Measurements from ENCODE around the gene LHX1. TPM values are rescaled to one million over a fixed set of nuclear protein-coding genes. Genes with fewer than 3 reads are reported as not detected.
A peak's percentile ranks its signal among the peaks of the same experiment; 100 is the strongest.

Gene LHX1
- total RNA-seq, 2 donors from 2014 or later: 85.9 to 259 TPM

GRCh38 chr17:36933512-36934143 is 3.6 kb upstream of the LHX1 start:
- peaks cover 77% of the 10 kb centered on the region for H3K27me3 Mint-ChIP-seq (ENCODE audit: insufficient read depth)
- H3K27ac Mint-ChIP-seq: peak overlapping the region; percentile 86
- H3K4me1 Mint-ChIP-seq: peaks cover 53% of the 10 kb centered on the region
- H3K36me3 Mint-ChIP-seq (ENCODE audit: low read depth): peaks cover 54% of the 10 kb centered on the region
- Histone ChIP-seq H3K9ac (ENCODE audit: extremely low read depth, low read length, poor library complexity, severe bottlenecking) (no peak overlapping the region), H3K27ac (ENCODE audit: low read depth, low read length) (no peak overlapping the region), H3K4me3 (ENCODE audit: low read length) (peak overlapping the region; percentile 99), H3K27me3 (ENCODE audit: control insufficient read depth, insufficient read depth, low read length, poor library complexity, severe bottlenecking) (peaks cover 71% of the 10 kb centered on the region), H3K9me3 (ENCODE audit: control insufficient read depth, low read length) (no peaks in the 10 kb centered on the region), H3K4me1 (ENCODE audit: control insufficient read depth, insufficient read depth, low read length) (peaks cover 13% of the 10 kb centered on the region), H3K36me3 (ENCODE audit: control insufficient read depth, insufficient read depth, low read length) (peaks cover 51% of the 10 kb centered on the region)
- WGBS, 2 experiments (ENCODE audit: insufficient coverage in 1 of 2, insufficient read length in 1 of 2): 11 to 18% methylated on average over 18 to 23 of the region's 23 CpGs
- no peak for TF ChIP-seq CTCF (conservative IDR thresholded peaks at IDR 0.05)
- peak overlapping the region; percentile 98 for H3K4me3 Mint-ChIP-seq
- no peaks in the 10 kb centered on the region for H3K9me3 Mint-ChIP-seq
- DNase-seq: peak; percentile 71

- peaks cover 77% of the 10 kb centered on the region for H3K27me3 ChIP-seq (ENCODE audit: control insufficient read depth, insufficient read depth, low read length, poor library complexity, severe bottlenecking)
- H3K27ac ChIP-seq (ENCODE audit: low read depth, low read length): no peak overlapping the region
- Mint-ChIP-seq H3K36me3 (ENCODE audit: low read depth) (peaks cover 58% of the 10 kb centered on the region), H3K4me3 (peak overlapping the region; percentile 98), H3K9me3 (no peaks in the 10 kb centered on the region), H3K27ac (peak overlapping the region; percentile 86), H3K27me3 (ENCODE audit: insufficient read depth) (peaks cover 82% of the 10 kb centered on the region), H3K4me1 (peaks cover 47% of the 10 kb centered on the region)
- peak overlapping the region; percentile 99 for H3K4me3 ChIP-seq (ENCODE audit: low read length)
- H3K9ac ChIP-seq (ENCODE audit: extremely low read depth, low read length, poor library complexity, severe bottlenecking): peak overlapping the region; percentile 65
- TF ChIP-seq CTCF (conservative IDR thresholded peaks at IDR 0.05): peak; percentile 55
- H3K4me1 ChIP-seq (ENCODE audit: control insufficient read depth, insufficient read depth, low read length): peaks cover 13% of the 10 kb centered on the region
- H3K9me3 ChIP-seq (ENCODE audit: control insufficient read depth, low read length): no peaks in the 10 kb centered on the region
- 2 to 5% methylated on average over 5 to 26 of the region's 26 CpGs for WGBS, 2 experiments (ENCODE audit: insufficient coverage in 1 of 2, insufficient read length in 1 of 2)
- DNase-seq: peak; percentile 85
- H3K36me3 ChIP-seq (ENCODE audit: control insufficient read depth, insufficient read depth, low read length): peaks cover 53% of the 10 kb centered on the region
Measured at GRCh38 chr17:36934144-36934691, 3.1 kb upstream of the LHX1 start.

- TF ChIP-seq CTCF (conservative IDR thresholded peaks at IDR 0.05): no peak
- no peaks in the 10 kb centered on the region for H3K9me3 Mint-ChIP-seq
- H3K27me3 Mint-ChIP-seq (ENCODE audit: insufficient read depth): peaks cover 84% of the 10 kb centered on the region
- peaks cover 58% of the 10 kb centered on the region for H3K36me3 Mint-ChIP-seq (ENCODE audit: low read depth)
- Histone ChIP-seq H3K27me3 (ENCODE audit: control insufficient read depth, insufficient read depth, low read length, poor library complexity, severe bottlenecking) (peaks cover 81% of the 10 kb centered on the region), H3K9ac (ENCODE audit: extremely low read depth, low read length, poor library complexity, severe bottlenecking) (peak overlapping the region; percentile 65), H3K27ac (ENCODE audit: low read depth, low read length) (no peak overlapping the region), H3K36me3 (ENCODE audit: control insufficient read depth, insufficient read depth, low read length) (peaks cover 50% of the 10 kb centered on the region), H3K9me3 (ENCODE audit: control insufficient read depth, low read length) (no peaks in the 10 kb centered on the region), H3K4me1 (ENCODE audit: control insufficient read depth, insufficient read depth, low read length) (peaks cover 13% of the 10 kb centered on the region), H3K4me3 (ENCODE audit: low read length) (peak overlapping the region; percentile 99)
- peaks cover 40% of the 10 kb centered on the region for H3K4me1 Mint-ChIP-seq
- H3K4me3 Mint-ChIP-seq: peak overlapping the region; percentile 98
- DNase-seq: peak; percentile 93
- WGBS, 2 experiments (ENCODE audit: insufficient coverage in 1 of 2, insufficient read length in 1 of 2): 1% methylated on average over 24 to 79 of the region's 79 CpGs
- peak overlapping the region; percentile 96 for H3K27ac Mint-ChIP-seq
Measured at GRCh38 chr17:36934692-36935630, 2.3 kb upstream of the LHX1 start.
